K562 (cell line): ENCODE measurements around the gene STX2. TPM values are rescaled to one million over a fixed set of nuclear protein-coding genes. Genes with fewer than 3 reads are reported as not detected.

Source experiments
- ARHGAP35 ChIP-seq: fragments of 450-650 bp; IDR thresholded peaks from 2 replicates; pipeline ENCODE4 v1.6.1; 2018; ENCODE audit not compliant: partially characterized antibody
- BACH1 ChIP-seq: fragments of 200-800 bp; sonication (Bioruptor generic); IDR thresholded peaks from 2 replicates; pipeline ENCODE4 v1.6.1; 2016; ENCODE audit warnings: missing genetic modification characterization, missing compliant biosample characterization
- CHD2 ChIP-seq: IDR thresholded peaks from 2 replicates; pipeline ENCODE4 v1.6.1; 2011; ENCODE audit warnings: low read depth, low read length
- CREM ChIP-seq: IDR thresholded peaks from 2 replicates; pipeline ENCODE4 v1.6.1; 2014; ENCODE audit warnings: antibody characterized with exemption, low read depth
- FOXP1 ChIP-seq: sonication (generic); formaldehyde crosslinking; IDR thresholded peaks from 2 replicates; pipeline ENCODE4 v1.8.0; 2022; ENCODE audit warnings: mild to moderate bottlenecking, missing genetic modification reagents
- GATAD2B ChIP-seq: fragments of 450-650 bp; IDR thresholded peaks from 2 replicates; pipeline ENCODE4 v1.6.1; 2017; ENCODE audit warnings: mild to moderate bottlenecking, borderline replicate concordance
- GTF2F1 ChIP-seq: IDR thresholded peaks from 2 replicates; pipeline ENCODE4 v1.6.1; 2011; ENCODE audit warnings: low read depth, low read length, improper control_type of control experiment
- ILF3 ChIP-seq: fragments of 450-650 bp; IDR thresholded peaks from 2 replicates; pipeline ENCODE4 v1.6.1; 2018; ENCODE audit warnings: antibody characterized with exemption, mild to moderate bottlenecking, moderate library complexity, borderline replicate concordance
- MAZ ChIP-seq, 2 experiments: fragments of 450-650 bp in 1 of 2; sonication (generic) in 1 of 2; formaldehyde crosslinking; IDR thresholded peaks in 1 of 2; conservative IDR thresholded peaks in 1 of 2; 2 replicates each; pipeline versions ENCODE4 v1.4.0 to v1.5.0; 2020; ENCODE audit warnings: mild to moderate bottlenecking in 1 of 2, missing genetic modification reagents in 1 of 2
- NFRKB ChIP-seq: fragments of 450-650 bp; IDR thresholded peaks from 2 replicates; pipeline ENCODE4 v1.6.1; 2016; ENCODE audit warnings: low read depth
- RAD21 ChIP-seq, 2 experiments: fragments of 250-450 bp in 1 of 2; fragments of 450-650 bp in 1 of 2; sonication (Bioruptor Pico) in 1 of 2; formaldehyde crosslinking in 1 of 2; IDR thresholded peaks in 1 of 2; conservative IDR thresholded peaks in 1 of 2; 2 replicates each; pipeline versions ENCODE4 v1.4.0 to v1.8.0; 2020 to 2022; ENCODE audit warnings: mild to moderate bottlenecking in 2 of 2, moderate library complexity in 1 of 2
- SMC3 ChIP-seq: conservative IDR thresholded peaks from 2 replicates; pipeline ENCODE4 v1.6.1; 2011; ENCODE audit warnings: low read depth, low read length, improper control_type of control experiment; ENCODE audit not compliant: insufficient read depth
- SP1 ChIP-seq: sonication (generic); formaldehyde crosslinking; IDR thresholded peaks from 2 replicates; pipeline ENCODE4 v1.8.1; 2022; ENCODE audit warnings: mild to moderate bottlenecking, missing genetic modification reagents
- TAF9B ChIP-seq: fragments of 450-650 bp; IDR thresholded peaks from 2 replicates; pipeline ENCODE4 v1.6.1; 2018; ENCODE audit warnings: mild to moderate bottlenecking; ENCODE audit not compliant: partially characterized antibody
- THAP7 ChIP-seq: fragments of 250-450 bp; sonication (Bioruptor Pico); IDR thresholded peaks from 2 replicates; pipeline ENCODE4 v1.5.0; 2021
- TRIM28 ChIP-seq: fragments of 450-650 bp; IDR thresholded peaks from 2 replicates; pipeline ENCODE4 v1.6.1; 2017
- YY1 ChIP-seq, 3 experiments: IDR thresholded peaks; 2 replicates each; pipeline ENCODE4 v1.6.1; 2011; ENCODE audit warnings: low read length in 2 of 3, mild to moderate bottlenecking in 2 of 3, moderate library complexity in 2 of 3, borderline replicate concordance in 1 of 3, control low read depth in 1 of 3, low read depth in 1 of 3; ENCODE audit not compliant: insufficient read depth in 3 of 3, insufficient replicate concordance in 2 of 3, control insufficient read depth in 1 of 3, insufficient read length in 1 of 3; ENCODE audit errors: extremely low read depth in 1 of 3
- ZNF197 ChIP-seq: fragments of 200-800 bp; sonication (Bioruptor generic); IDR thresholded peaks from 2 replicates; pipeline ENCODE4 v1.6.1; 2016; ENCODE audit warnings: low read depth, missing genetic modification characterization, missing compliant biosample characterization
- ZNF395 ChIP-seq: fragments of 200-800 bp; sonication (Bioruptor generic); IDR thresholded peaks from 2 replicates; pipeline ENCODE4 v1.6.1; 2017; ENCODE audit warnings: missing genetic modification characterization, missing compliant biosample characterization
- polyA plus RNA-seq, 8 experiments: library from polyadenylated mRNA; depleted of rRNA in 4 of 8; stranded (reverse) in 5 of 8; unstranded in 3 of 8; fragments of >200 nt; fragmentation: Nextera tagmentation in 2 of 8; fragmentation: Illumina TruSeq in 1 of 8; extraction: Ambion mirVana in 2 of 8; extraction: Trizol in 1 of 8; gene quantifications; 2 replicates each; pipeline versions ENCODE4 v1.2.1 to v1.2.3, GENCODE V29; 2011 to 2014; ENCODE audit warnings: inconsistent platforms in 1 of 8, missing spikeins in 1 of 8
- total RNA-seq, 7 experiments: library from RNA; depleted of rRNA in 6 of 7; stranded (reverse); fragments of >200 nt in 6 of 7; fragmentation: Illumina TruSeq in 2 of 7; extraction: Trizol in 2 of 7; gene quantifications; 2 replicates each; pipeline versions ENCODE4 v1.2.1 to v1.2.3, GENCODE V29; 2011 to 2021; ENCODE audit warnings: low replicate concordance in 1 of 7
- TF ChIP-seq, protein P1 (sequence below): IDR thresholded peaks from 2 replicates; pipeline ENCODE4 v1.6.1; 2014; ENCODE audit warnings: antibody characterized with exemption
- TF ChIP-seq, protein P2 (sequence below): IDR thresholded peaks from 2 replicates; pipeline ENCODE4 v1.6.1; 2011; ENCODE audit warnings: borderline replicate concordance, low read depth, mild to moderate bottlenecking, moderate library complexity, low read length; ENCODE audit not compliant: insufficient read depth, poor library complexity, severe bottlenecking

Gene STX2
- total and polyA plus RNA-seq, 9 of the 15 experiments (the other 6 are each of a cell fraction or from before 2014, with no cell fraction given), result 22.2 to 54.6 (median 30.8) TPM

DNA sequence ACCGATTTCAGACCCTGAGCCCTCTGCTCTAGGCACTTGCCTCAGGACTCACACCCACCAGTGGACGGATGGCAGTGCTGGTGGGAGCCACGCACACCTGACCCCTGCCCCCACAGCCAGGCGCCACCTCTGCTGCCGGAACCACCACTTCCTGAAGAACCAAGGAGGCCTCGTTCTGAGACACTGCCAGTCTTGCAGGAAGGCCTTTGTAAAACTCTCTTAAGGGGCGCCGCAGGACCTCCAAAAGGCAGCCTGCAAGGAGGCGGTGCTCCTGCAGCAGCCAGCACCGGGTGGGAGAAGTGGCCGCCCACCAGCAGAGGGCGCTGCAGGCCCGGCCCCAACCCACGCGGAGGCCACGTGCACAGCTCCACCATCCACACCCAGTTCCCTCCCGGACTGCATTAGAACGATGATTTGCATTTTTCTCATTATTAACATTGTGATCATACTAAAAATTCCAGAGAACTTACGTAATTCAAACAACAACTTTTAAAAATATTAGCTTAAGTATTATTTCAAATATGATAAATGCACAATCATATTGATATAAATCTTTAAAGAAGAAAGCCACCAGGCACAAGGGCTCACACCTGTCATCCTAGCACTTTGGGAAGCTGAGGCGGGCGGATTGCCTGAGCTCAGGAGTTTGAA, 12.8 kb downstream of the STX2 start (continued):
- TF ChIP-seq, protein P1, sequence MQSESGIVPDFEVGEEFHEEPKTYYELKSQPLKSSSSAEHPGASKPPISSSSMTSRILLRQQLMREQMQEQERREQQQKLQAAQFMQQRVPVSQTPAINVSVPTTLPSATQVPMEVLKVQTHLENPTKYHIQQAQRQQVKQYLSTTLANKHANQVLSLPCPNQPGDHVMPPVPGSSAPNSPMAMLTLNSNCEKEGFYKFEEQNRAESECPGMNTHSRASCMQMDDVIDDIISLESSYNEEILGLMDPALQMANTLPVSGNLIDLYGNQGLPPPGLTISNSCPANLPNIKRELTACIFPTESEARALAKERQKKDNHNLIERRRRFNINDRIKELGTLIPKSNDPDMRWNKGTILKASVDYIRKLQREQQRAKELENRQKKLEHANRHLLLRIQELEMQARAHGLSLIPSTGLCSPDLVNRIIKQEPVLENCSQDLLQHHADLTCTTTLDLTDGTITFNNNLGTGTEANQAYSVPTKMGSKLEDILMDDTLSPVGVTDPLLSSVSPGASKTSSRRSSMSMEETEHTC, result peak; percentile 36; the same call in 1 of the 2 replicates
- TF ChIP-seq CREM (peak; percentile 47), FOXP1 (CRISPR knock-in tag) (peak; percentile 94), ZNF197 (CRISPR knock-in tag) (0 out of 2 replicates have a peak, but pooled peaks have one; percentile 43), TRIM28 (no peak), THAP7 (0 out of 2 replicates have a peak, but pooled peaks have one; percentile 54), YY1 (IDR thresholded peaks at IDR 0.05; ENCODE audit: borderline replicate concordance in 1 of 3, control insufficient read depth in 1 of 3, extremely low read depth in 1 of 3, insufficient read depth in 3 of 3, insufficient read length in 1 of 3, insufficient replicate concordance in 2 of 3, low read depth in 1 of 3, low read length in 2 of 3) (peak in 2 of 3 experiments; percentile 42 to 62), NFRKB (0 out of 2 replicates have a peak, but pooled peaks have one; percentile 31), TAF9B (peak; percentile 34), ILF3 (no peak), SP1 (CRISPR knock-in tag) (peak; percentile 66), ZNF395 (0 out of 2 replicates have a peak, but pooled peaks have one; percentile 8), SMC3 (peak; percentile 76), BACH1 (tag) (no peak), MAZ (CRISPR knock-in tag; conservative IDR thresholded peaks at IDR 0.05 in 1 of 2, IDR thresholded peaks at IDR 0.05 in 1 of 2) (peak; percentile 62 to 80), GATAD2B (peak; percentile 81; the same call in 1 of the 2 replicates), RAD21 (CRISPR knock-in tag; conservative IDR thresholded peaks at IDR 0.05 in 1 of 2, IDR thresholded peaks at IDR 0.05 in 1 of 2) (peak; percentile 73 to 86), GTF2F1 (0 out of 2 replicates have a peak, but pooled peaks have one; percentile 48), ARHGAP35 (no peak), CHD2 (peak; percentile 32; the same call in 1 of the 2 replicates)
- TF ChIP-seq, protein P2, sequence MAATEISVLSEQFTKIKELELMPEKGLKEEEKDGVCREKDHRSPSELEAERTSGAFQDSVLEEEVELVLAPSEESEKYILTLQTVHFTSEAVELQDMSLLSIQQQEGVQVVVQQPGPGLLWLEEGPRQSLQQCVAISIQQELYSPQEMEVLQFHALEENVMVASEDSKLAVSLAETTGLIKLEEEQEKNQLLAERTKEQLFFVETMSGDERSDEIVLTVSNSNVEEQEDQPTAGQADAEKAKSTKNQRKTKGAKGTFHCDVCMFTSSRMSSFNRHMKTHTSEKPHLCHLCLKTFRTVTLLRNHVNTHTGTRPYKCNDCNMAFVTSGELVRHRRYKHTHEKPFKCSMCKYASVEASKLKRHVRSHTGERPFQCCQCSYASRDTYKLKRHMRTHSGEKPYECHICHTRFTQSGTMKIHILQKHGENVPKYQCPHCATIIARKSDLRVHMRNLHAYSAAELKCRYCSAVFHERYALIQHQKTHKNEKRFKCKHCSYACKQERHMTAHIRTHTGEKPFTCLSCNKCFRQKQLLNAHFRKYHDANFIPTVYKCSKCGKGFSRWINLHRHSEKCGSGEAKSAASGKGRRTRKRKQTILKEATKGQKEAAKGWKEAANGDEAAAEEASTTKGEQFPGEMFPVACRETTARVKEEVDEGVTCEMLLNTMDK, result peak; percentile 91
